GM21381 (cell line): Measurements from ENCODE around the gene PPP2R3A.
A peak's percentile ranks its signal among the peaks of the same experiment; 100 is the strongest.
"Not testable (repeated sequence)": the region's sequence is repeated elsewhere in the genome, so short reads cannot be mapped to it uniquely, and the experiment has no call there.

Experiments
- ATAC-seq: cut with Tn5 transposase; IDR thresholded peaks from one replicate; pipeline ENCODE4 v1.9.1; 2021; ENCODE audit warnings: mild to moderate bottlenecking, moderate library complexity; ENCODE audit not compliant: unreplicated experiment

PPP2R3A gene

GRCh38 chr3:136083641-136084382, 118.3 kb downstream of the PPP2R3A start:
- ATAC-seq, result not testable (repeated sequence)

- ATAC-seq, result not testable (repeated sequence)
These were observed 119.5 kb downstream of the PPP2R3A start for GRCh38 chr3:136085067-136085466.

DNA sequence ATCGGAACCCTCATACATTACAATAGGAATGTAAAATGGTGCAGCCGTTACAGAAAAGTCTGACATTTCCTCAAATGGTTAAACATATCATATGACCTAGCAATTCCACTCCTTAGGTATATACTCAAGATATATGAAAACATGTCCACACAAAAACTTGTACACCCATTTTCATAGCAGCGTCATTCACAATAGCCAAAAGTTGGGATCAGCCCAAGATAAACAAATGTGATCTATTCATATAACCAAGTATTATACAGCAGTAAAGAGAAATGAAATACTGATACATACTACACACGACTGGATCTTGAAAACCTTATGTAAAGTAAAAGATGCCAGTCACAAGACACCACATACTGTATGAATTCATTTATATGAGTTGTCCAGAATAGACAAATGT, 128.2 kb downstream of the PPP2R3A start:
- ATAC-seq, result no peak

DNA sequence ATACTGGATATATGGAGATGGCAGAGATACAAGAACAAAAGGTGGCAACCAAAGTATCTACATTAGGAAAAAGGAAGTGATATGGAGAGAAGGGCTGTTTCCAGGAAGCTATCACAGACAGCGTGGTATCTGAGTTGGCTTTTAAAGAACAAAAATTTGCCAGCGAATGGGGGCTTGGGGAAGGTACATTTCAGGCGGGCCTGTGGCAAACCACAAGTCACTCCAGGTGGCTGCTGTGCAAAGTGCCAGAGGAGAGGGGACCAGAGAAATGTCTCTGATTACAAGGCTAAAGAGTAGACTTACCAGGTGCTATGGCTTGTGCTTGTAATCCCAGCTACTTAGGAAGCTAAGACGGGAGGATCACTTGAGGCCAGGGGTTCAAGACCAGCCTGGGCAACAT, 139.5 kb downstream of the PPP2R3A start:
- no peak for ATAC-seq

- no peak for ATAC-seq
These were observed 140.6 kb downstream of the PPP2R3A start for GRCh38 chr3:136106101-136106500.

- peak; percentile 97 for ATAC-seq
These were observed 144.0 kb downstream of the PPP2R3A start for GRCh38 chr3:136109499-136109898.

DNA sequence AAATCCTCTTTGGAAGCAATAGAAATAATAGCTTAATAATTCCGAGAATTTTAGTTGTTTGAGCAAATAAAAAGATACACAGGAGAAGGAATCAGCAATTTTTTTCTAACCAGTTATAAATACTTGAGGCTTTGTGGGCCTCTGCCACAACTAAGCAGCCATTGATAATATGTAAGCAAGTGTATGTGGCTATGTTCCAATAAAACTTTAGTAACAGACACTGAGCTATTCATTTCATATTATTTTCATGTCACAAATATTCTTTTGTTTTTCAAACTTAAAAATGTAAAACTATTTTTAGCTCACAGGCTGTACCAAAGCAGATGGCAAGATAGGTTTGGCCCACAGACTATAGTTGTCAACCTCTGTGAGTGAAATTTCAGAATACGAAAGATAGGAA, 145.0 kb downstream of the PPP2R3A start:
- no peak for ATAC-seq

- no peak for ATAC-seq
These were observed 148.9 kb downstream of the PPP2R3A start for GRCh38 chr3:136114421-136114820.

- not testable (repeated sequence) for ATAC-seq
These were observed 153.8 kb downstream of the PPP2R3A start for GRCh38 chr3:136119332-136119731.

DNA sequence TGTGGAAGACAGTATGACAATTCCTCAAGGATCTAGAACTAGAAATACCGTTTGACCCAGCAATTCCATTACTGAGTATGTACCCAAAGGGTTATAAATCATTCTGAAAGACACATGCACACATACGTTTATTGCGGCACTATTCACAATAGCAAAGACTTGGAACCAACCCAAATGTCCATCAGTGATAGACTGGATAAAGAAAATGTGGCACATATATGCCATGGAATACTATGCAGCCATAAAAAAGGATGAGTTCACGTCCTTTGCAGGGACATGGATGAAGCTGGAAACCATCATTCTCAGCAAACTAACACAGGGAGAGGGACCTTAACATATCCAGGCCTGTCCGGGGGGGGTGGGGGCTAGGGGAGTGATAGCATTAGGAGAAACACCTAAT, 154.3 kb downstream of the PPP2R3A start:
- not testable (repeated sequence) for ATAC-seq

- ATAC-seq, result no peak
These were observed 155.1 kb downstream of the PPP2R3A start for GRCh38 chr3:136120373-136121348.

- no peak for ATAC-seq
These were observed 156.5 kb downstream of the PPP2R3A start for GRCh38 chr3:136122006-136122405.

DNA sequence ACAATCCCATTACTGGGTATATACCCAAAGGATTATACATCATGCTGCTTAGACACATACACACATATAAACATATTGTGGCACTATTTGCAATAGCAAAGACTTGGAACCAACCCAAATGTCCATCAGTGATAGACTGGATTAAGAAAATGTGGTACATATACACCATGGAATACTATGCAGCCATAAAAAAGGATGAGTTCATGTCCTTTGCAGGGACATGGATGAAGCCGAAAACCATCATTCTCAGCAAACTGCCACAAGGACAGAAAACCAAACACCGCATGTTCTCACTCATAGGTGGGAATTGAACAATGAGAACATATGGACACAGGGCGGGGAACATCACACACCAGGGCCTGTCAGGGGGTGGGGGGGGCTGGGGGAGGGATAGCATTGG, 166.1 kb downstream of the PPP2R3A start:
- not testable (repeated sequence) for ATAC-seq

DNA sequence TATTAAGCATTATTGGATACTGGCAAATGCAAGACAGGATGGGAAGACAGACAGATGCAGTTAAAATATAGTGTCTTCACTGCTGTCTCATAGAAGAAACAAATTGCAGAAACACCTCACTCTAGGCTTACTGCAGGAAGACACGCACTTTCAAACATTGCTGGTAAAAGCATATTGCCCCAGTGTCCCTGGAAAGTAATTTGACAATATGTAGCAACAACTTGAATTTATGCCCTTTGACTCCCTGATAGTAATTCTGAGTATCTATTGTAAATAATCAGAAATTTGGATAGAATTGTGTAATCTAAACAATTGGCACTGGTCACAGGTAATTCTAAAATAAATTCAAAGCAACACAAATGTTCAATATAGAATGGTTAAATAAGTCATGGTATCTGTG, 168.6 kb downstream of the PPP2R3A start:
- ATAC-seq, result no peak

GRCh38 chr3:136135039-136135802, 169.7 kb downstream of the PPP2R3A start:
- no peak for ATAC-seq

- no peak for ATAC-seq
These were observed 170.9 kb downstream of the PPP2R3A start for GRCh38 chr3:136136454-136136853.

DNA sequence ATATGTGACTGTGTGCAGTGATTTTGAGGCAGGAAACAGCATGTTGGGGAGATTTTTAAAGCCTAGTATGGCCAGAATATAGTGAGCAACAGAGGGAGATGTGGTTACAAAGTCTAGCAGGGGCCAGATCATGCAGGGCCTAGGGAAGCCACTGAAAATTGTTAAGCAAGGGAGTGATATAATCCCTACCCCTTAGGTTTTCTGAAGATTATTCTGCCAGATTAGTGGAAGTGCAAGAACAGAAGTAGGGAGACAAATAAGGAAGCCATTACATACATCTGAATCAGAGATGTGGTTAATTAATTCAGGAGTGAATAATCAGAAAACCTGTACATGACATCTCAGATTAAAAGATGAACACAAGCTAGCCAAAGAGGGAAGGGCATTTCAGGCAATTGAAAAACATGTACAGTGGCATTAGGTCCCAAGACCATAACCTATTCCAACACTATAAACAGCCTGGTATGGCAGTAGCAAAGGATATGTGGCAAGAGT, 175.8 kb downstream of the PPP2R3A start:
- no peak for ATAC-seq

GRCh38 chr3:136141891-136142290, 176.4 kb downstream of the PPP2R3A start:
- no peak for ATAC-seq

- ATAC-seq, result no peak
These were observed 177.1 kb downstream of the PPP2R3A start for GRCh38 chr3:136142592-136142991.

DNA sequence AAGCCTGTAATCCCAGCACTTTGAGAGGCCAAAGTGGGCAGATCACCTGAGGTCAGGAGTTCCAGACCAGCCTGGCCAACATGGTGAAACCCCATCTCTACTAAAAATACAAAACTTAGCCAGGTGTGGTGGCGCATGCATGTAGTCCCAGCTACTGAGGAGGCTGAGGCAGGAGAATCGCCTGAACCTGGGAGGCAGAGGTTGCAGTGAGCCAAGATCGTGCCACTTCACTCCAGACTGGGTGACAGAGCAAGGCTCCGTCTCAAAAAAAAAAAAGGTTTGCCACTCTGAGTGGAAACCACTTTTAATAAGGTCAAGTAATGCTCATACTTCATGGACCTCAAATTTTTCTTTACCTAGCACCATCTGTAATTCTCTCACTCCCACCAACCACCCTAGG, 178.9 kb downstream of the PPP2R3A start:
- not testable (repeated sequence) for ATAC-seq
